ENCODE data around the gene PAK4. TPM values are rescaled to one million over a fixed set of nuclear protein-coding genes. Genes with fewer than 3 reads are reported as not detected.

PAK4 gene
- total RNA-seq, 1 donor from 2014 or later: 48.8 TPM

- no peak for TF ChIP-seq CTCF (IDR thresholded peaks at IDR 0.05; ENCODE audit: unreplicated experiment)
- H3K4me1 Mint-ChIP-seq (ENCODE audit: unreplicated experiment): peaks cover 23% of the 10 kb centered on the region
- peak overlapping the region; percentile 98 for H3K27ac Mint-ChIP-seq (ENCODE audit: unreplicated experiment)
- H3K9me3 Mint-ChIP-seq (ENCODE audit: unreplicated experiment): no peaks in the 10 kb centered on the region
- no peak for DNase-seq (ENCODE audit: low spot score)
- peak overlapping the region; percentile 99 for H3K4me3 Mint-ChIP-seq (ENCODE audit: unreplicated experiment)
- H3K27me3 Mint-ChIP-seq (ENCODE audit: unreplicated experiment): peaks cover 10% of the 10 kb centered on the region
- H3K36me3 Mint-ChIP-seq (ENCODE audit: low read depth, unreplicated experiment): peaks cover 6% of the 10 kb centered on the region
Measured at GRCh38 chr19:39126312-39127187, 964 bp downstream of the PAK4 start.

- H3K27me3 Mint-ChIP-seq (ENCODE audit: unreplicated experiment): peaks cover 10% of the 10 kb centered on the region
- H3K36me3 Mint-ChIP-seq (ENCODE audit: low read depth, unreplicated experiment): peaks cover 6% of the 10 kb centered on the region
- H3K9me3 Mint-ChIP-seq (ENCODE audit: unreplicated experiment): no peaks in the 10 kb centered on the region
- H3K4me1 Mint-ChIP-seq (ENCODE audit: unreplicated experiment): peaks cover 34% of the 10 kb centered on the region
- no peak for TF ChIP-seq CTCF (IDR thresholded peaks at IDR 0.05; ENCODE audit: unreplicated experiment)
- H3K27ac Mint-ChIP-seq (ENCODE audit: unreplicated experiment): no peak overlapping the region
- peak overlapping the region; percentile 99 for H3K4me3 Mint-ChIP-seq (ENCODE audit: unreplicated experiment)
- DNase-seq (ENCODE audit: low spot score): no peak
Measured at GRCh38 chr19:39127812-39128515, 2.4 kb downstream of the PAK4 start.

GRCh38 chr19:39128516-39129079 is 3.0 kb downstream of the PAK4 start:
- no peak for TF ChIP-seq CTCF (IDR thresholded peaks at IDR 0.05; ENCODE audit: unreplicated experiment)
- H3K27me3 Mint-ChIP-seq (ENCODE audit: unreplicated experiment): peaks cover 10% of the 10 kb centered on the region
- peaks cover 37% of the 10 kb centered on the region for H3K4me1 Mint-ChIP-seq (ENCODE audit: unreplicated experiment)
- no peak overlapping the region for H3K4me3 Mint-ChIP-seq (ENCODE audit: unreplicated experiment)
- no peak overlapping the region for H3K27ac Mint-ChIP-seq (ENCODE audit: unreplicated experiment)
- peaks cover 6% of the 10 kb centered on the region for H3K36me3 Mint-ChIP-seq (ENCODE audit: low read depth, unreplicated experiment)
- H3K9me3 Mint-ChIP-seq (ENCODE audit: unreplicated experiment): no peaks in the 10 kb centered on the region
- no peak for DNase-seq (ENCODE audit: low spot score)

GRCh38 chr19:39129116-39129515 is 3.5 kb downstream of the PAK4 start:
- Mint-ChIP-seq H3K4me3 (ENCODE audit: unreplicated experiment) (no peak overlapping the region), H3K4me1 (ENCODE audit: unreplicated experiment) (peaks cover 40% of the 10 kb centered on the region), H3K27ac (ENCODE audit: unreplicated experiment) (no peak overlapping the region), H3K36me3 (ENCODE audit: low read depth, unreplicated experiment) (peaks cover 4% of the 10 kb centered on the region), H3K27me3 (ENCODE audit: unreplicated experiment) (peaks cover 10% of the 10 kb centered on the region), H3K9me3 (ENCODE audit: unreplicated experiment) (no peaks in the 10 kb centered on the region)
- DNase-seq (ENCODE audit: low spot score): no peak
- TF ChIP-seq CTCF (IDR thresholded peaks at IDR 0.05; ENCODE audit: unreplicated experiment): no peak

Data from endothelial cell (in vitro differentiated cells).